Body of pancreas (tissue), 4 donors: ENCODE data around the gene ARL14EPL.

Experiments
- CTCF ChIP-seq, 7 experiments: fragments of 450-650 bp in 4 of 7; fragments of 200-600 bp in 3 of 7; sonication (generic) in 3 of 7; IDR thresholded peaks; one replicate each; pipeline ENCODE4 v1.5.1; 2016 to 2019; ENCODE audit warnings: antibody characterized with exemption in 7 of 7
- POLR2A ChIP-seq, 3 donors: fragments of 450-650 bp; IDR thresholded peaks; one replicate each; pipeline ENCODE4 v1.6.1; 2016; ENCODE audit warnings: antibody characterized with exemption in 3 of 3, mild to moderate bottlenecking in 2 of 3

GRCh38 chr5:116091416-116091815, 59.1 kb downstream of the ARL14EPL start:
- TF ChIP-seq POLR2A (IDR thresholded peaks at IDR 0.05) = no peak
- no peak for TF ChIP-seq CTCF (IDR thresholded peaks at IDR 0.05)
